H1 (cell line): Measurements from ENCODE around the gene CFAP65. TPM values are rescaled to one million over a fixed set of nuclear protein-coding genes. Genes with fewer than 3 reads are reported as not detected.

Source experiments
- BRCA1 ChIP-seq: IDR thresholded peaks from 2 replicates; pipeline ENCODE4 v1.6.1; 2012; ENCODE audit warnings: low read depth, low read length, improper control_type of control experiment
- TAF7 ChIP-seq: optimal IDR thresholded peaks from 2 replicates; pipeline ENCODE3; 2011; ENCODE audit warnings: low read depth, mild to moderate bottlenecking, inconsistent platforms, low read length, moderate library complexity, borderline replicate concordance
- polyA plus RNA-seq, 7 experiments: library from polyadenylated mRNA; depleted of rRNA in 3 of 7; stranded (reverse) in 5 of 7; unstranded in 2 of 7; fragments of >200 nt in 5 of 7; fragments of 200-250 nt in 2 of 7; gene quantifications; 1 replicate in 5 of 7; 2 replicates in 1 of 7; 4 replicates in 1 of 7; pipeline versions ENCODE4 v1.2.1 to v1.2.3, GENCODE V29; 2011 to 2013; ENCODE audit warnings: missing spikeins in 2 of 7, mixed read lengths in 2 of 7
- total RNA-seq: library from RNA; stranded (reverse); fragmentation: NEBNext Ultra II Directional; extraction: Animal tissue kit (Norgen Biotek cat#: 25700); gene quantifications from 2 replicates; pipeline ENCODE4 v1.2.1, GENCODE V29; 2021
- TF ChIP-seq, protein P1 (sequence below): IDR thresholded peaks from 2 replicates; pipeline ENCODE4 v1.6.1; 2011; ENCODE audit warnings: low read depth, mild to moderate bottlenecking, low read length; ENCODE audit not compliant: insufficient read depth

Gene CFAP65
- total and polyA plus RNA-seq, 2 of the 8 experiments (the other 6 are each of a cell fraction or from before 2014, with no cell fraction given) = 0.19 to 0.45 TPM

GRCh38 chr2:219057709-219058540, 16.6 kb upstream of the CFAP65 start (continued):
- TF ChIP-seq, protein P1, sequence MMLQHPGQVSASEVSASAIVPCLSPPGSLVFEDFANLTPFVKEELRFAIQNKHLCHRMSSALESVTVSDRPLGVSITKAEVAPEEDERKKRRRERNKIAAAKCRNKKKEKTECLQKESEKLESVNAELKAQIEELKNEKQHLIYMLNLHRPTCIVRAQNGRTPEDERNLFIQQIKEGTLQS = no peak
- TF ChIP-seq TAF7 (no peak), BRCA1 (no peak)
